H54 (cell line): Measurements from ENCODE around the gene SFPQ.

ENCODE experiments used
- DNase-seq: peaks from one replicate; pipeline ENCODE4 v3.0.0; 2011; ENCODE audit warnings: low spot score, mixed read lengths; ENCODE audit not compliant: insufficient read length
- FAIRE-seq: peaks from 3 replicates; lab custom pipeline; 2011; peaks lifted over from hg19 to GRCh38; lab: Jason Lieb, UNC
- POLR2A ChIP-seq: IDR thresholded peaks from 2 replicates; pipeline ENCODE4 v1.6.1; 2011; ENCODE audit warnings: low read depth, mild to moderate bottlenecking, low read length

Gene SFPQ

DNA sequence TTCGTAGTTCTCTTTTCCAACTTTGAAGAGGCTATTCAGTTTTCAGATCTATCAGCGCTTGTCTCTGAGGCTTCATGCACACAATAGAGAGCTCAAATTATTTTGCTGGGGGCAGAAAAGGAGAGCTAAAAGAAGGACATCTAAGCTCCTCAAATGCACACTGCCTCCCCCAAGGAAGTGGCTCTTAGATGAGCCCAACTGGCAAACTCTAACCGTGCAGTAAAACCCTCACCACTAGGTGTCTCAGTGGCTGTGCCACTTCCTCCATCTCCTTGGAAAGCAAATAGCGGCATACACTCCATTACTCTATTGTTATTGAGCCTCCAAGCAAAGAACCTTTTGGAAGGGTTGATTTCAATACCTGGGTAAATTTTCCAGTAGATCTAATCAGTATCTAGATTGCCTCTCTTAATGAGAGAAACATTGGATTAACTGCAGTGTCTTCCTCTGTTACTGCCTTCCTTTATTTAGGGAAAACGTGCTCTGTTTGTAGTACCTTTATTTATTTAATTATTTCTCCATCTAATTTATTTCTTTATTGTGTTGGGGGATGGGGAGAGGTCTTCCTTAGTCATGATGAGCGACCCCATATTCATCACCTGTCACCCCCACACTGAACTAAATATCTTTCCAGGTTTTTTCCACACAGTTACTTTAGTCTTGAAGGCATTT, 9.2 kb upstream of the SFPQ start:
- no peak for TF ChIP-seq POLR2A
- FAIRE-seq (peak; percentile 98), DNase-seq (peak; percentile 64)

DNA sequence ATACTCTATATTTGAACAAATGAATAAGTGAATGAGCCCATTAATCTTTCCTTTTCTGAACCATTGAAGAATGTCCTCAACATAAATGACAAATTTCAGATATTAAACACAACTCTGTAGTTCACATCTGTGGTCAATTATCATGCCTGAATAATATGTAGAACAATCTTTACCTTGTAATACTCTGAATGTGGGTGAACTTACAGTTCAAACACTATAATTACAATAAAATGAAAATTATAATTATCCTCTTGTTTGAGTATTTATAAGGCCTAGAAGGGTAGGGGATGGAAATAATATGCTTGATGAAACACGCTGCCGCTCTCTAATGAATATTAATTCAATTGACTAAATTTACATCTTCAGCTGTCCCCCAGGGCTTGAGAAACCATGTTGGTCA, 8.7 kb upstream of the SFPQ start:
- FAIRE-seq (no peak), DNase-seq (no peak)
- TF ChIP-seq POLR2A = no peak

DNA sequence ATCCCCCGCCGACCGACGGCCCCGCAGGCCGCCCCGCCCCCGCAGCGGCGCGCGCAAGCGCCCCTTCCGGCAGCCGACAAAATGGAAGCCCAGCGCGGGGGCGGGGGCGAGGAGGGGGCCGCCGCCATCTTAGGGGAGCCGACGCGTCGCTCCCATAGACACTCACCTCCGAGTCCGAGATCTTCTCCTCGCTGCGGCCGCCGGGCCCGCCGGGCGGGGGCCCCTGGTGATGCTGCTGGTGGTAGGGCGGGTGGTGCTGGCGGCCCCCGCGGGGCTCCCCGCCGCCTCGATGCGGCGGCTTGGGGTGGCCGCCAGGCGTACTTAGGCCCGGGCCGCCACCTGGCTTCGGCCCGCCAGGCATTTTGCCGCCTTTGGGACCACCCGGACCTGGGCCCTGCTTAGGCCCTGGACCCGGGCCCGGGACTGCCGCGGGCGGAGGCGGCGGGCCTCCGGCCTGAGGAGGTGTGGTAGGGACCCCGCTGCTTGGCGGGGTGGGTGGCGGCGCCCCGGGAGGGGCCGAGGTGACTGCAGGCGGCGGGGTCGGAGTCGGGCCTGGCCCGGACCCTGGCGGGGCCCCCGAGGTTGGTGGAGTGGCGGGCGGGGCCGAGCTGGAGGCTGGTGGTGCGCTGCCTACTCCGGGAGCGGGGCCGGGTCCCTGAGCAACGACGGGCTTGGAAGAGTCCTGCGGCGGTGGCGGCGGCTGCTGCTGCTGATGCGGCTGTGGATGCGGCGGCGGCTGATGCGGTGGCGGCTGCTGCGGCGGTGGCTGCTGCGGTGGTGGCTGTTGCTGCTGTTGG, 691 bp downstream of the SFPQ start:
- no peak for FAIRE-seq
- 0 out of 2 replicates have a peak, but pooled peaks have one; percentile 35 for TF ChIP-seq POLR2A
- DNase-seq = peak; percentile 38

DNA sequence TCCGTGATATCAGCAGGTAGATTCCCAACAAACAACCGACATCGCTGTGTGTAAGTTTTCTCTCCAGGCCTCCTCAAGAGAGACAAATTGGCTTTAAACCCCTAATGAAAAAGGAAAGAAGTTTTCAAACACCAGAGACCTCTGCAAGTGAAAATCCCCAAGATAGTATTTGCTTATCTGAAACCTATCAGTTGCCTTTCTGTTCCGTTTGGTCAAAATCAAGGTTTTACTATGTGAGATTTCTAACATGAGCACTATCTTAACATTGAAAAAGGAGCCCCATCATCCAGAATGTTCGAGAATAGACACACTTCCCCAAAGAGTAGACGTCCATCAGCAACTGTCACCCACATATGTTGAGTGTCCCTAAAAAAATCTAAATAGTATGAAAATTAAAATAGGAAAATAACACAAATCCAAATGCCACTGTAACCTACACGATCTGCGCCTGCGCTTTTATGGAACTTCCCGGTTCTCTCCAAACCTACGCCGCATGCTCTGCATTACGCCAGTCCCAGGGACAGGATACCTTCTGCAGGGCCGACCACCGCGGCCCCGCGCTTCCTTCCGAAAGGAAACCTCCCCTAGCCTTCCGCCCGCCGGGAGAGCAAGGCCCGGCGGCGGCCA, 1.4 kb downstream of the SFPQ start:
- no peak for FAIRE-seq
- no peak for TF ChIP-seq POLR2A
- DNase-seq = no peak

DNA sequence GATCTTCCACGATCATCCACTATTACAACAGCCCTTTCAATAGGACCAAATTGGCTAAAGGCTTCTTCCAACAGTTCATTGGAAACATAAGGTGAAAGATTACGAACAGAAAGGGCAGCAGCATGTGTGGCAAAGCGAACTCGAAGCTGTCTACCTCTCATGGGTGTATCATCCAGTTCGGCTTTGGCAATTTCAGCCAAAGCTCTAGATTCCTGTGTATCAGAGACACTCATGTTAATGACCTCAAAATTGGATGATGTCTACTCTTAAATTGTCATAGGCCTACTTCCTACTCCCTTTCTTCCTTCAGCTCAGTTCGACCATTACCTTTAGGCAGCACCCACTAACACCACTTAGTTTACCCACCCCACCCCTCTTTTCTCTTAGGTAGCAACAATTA, 2.2 kb downstream of the SFPQ start:
- FAIRE-seq (no peak), DNase-seq (no peak)
- TF ChIP-seq POLR2A = no peak

DNA sequence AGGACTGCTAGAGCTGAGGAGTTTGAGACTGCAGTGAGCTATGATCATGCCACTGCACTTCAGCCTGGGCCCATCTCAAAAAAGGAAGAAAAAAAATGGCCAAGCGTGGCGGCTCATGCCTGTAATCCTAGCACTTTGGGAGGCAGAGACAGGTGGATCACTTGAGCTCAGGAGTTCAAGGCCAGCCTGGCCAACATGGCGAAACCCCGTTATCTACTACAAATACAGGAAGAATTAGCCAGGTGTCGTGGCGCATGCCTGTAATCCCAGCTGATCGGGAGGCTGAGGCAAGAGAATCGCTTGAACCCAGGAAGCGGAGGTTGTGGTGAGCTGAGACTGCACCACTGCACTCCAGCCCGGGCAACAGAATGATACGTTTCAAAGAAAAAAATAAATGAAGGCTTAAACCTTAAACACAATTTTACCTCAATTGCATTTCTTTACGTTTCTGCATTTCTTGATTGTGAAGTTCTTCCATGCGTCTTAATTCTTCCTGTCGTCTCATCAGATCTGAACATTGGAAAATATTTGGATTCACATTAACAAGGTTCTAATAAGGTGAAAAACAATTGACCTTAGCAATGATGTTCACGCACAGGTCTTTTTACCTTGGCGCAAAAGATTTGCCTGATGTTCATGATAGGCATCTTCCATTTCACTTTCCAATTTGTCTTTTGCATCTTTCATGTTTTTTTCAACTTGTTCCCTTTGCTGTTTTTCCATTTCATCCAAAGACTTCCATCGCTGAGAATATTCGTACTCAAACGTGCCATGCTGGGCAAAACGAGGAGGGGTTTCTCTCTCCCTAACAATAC, 4.2 kb downstream of the SFPQ start:
- TF ChIP-seq POLR2A = no peak
- DNase-seq (no peak), FAIRE-seq (no peak)

DNA sequence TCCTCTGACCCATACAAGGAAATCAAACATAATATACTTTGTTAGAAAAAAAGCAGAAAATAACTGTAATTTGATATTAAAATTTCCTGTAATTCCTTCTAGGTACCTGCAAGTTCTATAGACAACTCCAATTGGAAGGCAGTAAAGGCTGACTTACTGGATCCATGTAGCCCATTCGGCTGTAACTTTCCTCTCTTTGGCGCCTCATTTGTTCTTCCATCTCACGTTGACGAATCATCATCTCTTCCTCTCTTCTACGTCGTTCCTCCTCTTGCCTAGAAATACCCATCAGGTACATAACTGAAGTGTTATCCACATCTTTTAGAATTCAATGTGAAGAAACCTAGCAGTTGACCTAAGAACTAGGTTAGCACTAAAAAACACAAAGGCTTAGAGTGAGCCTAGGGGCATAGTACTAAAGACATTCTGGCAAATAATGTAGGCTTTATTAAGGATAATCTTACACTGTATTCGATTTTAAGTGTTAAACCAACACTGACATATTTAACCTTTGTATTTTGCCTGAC, 5.1 kb downstream of the SFPQ start:
- TF ChIP-seq POLR2A = no peak
- DNase-seq (no peak), FAIRE-seq (no peak)

DNA sequence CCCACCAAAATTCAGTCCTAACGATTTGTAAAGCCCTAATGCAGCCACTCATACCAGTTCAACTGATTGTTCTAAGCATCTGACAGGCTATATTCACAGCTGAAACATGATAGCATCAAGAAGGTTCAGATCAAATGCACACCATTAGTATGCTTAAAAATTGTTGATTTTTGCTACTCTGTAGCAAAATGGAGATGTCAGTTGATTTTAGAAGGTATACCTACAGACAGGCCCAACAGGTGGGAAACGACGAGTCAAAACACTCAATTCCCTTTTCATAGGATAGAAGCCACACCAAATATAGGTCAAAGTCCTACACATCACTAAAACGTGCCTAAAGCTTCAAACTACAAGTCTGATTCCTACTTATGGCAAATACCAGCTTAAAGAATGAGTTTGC, 6.7 kb downstream of the SFPQ start:
- FAIRE-seq (no peak), DNase-seq (no peak)
- TF ChIP-seq POLR2A = no peak

DNA sequence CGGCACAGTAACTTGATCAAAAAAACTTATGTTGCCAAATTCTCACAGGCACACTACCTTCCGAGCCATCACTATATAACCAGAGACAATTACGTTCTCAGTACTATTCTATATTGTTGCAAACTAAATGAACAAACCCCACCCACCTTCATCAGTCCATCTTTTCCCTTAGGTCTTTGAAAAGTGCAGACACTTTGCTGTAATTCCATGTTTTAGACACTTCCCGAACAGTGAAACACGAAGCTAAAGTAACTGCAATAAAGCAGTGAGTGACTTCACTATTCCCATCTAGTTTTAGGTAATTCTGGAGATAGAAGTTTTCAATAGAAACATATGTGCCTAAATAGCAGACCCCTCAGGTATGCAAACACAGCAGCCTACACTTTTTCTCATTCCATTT, 7.7 kb downstream of the SFPQ start:
- no peak for FAIRE-seq
- DNase-seq = no peak
- TF ChIP-seq POLR2A = no peak

DNA sequence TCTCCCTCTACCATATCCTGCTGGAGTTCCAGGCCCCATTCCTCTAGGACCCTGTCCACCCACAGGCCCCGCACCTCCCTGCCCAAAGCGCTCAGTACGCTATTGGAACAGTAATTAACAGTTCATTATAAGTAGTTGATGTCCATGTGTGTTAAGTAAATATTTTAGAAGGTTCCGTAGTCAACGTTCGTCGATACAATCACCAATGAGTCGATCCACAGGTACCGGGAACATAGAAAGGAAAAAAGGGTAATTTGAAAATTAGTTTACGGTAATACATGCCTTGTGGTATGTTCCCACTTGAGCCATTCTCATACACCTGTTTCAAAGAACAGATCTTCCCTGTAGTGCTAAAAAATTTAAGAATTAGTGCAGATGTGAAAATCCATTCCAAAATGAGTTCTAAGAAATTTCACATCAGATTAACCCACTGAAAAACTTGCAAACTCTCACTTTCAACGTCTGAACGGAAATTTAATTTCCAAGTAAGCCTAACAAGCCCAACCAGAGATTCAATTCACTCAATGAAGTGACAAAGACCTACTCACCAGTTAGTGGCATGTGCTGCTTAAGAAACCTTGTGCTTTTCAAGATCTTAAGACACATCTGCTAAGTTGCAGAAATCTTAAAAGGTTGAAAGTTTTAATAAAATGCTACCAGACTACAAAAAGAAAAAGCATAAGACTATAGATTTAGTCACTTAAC, 8.3 kb downstream of the SFPQ start:
- no peak for TF ChIP-seq POLR2A
- no peak for DNase-seq
- FAIRE-seq = no peak

DNA sequence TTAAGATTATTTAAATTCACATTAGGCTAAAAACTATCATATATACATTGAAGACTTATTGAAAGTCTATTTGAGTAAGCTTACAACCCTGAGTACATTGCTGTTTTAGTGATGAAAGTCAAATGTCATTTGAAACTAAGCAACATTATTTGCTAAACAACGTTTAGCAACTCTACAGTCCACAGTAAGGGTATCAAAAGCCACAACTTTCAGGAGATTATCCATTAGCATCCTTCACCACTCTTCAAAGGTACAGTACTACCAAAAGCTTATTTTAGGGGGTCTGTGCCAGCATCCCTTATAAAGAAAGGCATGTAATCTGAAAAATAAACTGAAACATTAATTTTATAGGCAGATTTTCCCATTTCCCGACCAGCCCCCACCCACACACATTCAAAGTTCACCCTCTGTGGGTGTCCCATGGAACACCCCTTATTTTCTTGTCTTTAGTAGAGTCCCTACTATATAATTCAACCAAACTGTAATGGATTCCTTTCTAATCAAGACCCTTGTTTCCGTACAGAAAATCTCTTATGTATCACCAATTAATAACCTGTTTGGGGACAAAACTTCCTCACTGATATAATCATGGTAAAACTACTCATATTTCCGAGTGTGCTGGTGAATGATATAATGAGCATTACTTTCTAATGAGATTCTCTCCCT, 11.0 kb downstream of the SFPQ start:
- no peak for TF ChIP-seq POLR2A
- FAIRE-seq = no peak
- DNase-seq = no peak

DNA sequence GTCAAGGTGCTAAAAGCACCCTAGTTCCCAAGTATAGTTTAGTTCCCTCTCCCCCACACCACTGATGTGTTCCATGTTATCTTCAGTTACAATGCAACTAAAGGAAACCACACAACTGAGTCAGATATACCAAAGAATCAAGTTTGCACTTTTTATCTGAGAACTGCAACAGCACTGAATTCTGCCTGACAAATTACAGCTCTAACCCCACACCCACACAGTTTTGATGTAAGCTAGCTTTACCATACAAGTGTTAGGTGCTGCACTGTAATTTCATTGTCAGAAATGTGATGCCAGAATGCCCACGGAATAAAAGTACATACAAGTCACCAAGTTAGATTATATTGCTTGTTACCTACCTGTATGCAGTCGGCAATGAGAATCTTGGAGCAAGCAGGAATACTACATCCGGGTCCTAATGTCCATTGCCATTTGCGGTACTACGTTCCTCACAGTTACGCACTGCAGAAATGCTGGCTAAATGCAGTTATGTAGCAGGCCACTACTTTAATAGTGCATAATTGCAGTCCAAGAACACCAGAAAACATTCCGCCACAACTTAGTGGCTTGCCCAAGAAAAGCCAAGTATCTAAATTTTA, 12.1 kb downstream of the SFPQ start:
- no peak for TF ChIP-seq POLR2A
- peak; percentile 77 for FAIRE-seq
- no peak for DNase-seq

DNA sequence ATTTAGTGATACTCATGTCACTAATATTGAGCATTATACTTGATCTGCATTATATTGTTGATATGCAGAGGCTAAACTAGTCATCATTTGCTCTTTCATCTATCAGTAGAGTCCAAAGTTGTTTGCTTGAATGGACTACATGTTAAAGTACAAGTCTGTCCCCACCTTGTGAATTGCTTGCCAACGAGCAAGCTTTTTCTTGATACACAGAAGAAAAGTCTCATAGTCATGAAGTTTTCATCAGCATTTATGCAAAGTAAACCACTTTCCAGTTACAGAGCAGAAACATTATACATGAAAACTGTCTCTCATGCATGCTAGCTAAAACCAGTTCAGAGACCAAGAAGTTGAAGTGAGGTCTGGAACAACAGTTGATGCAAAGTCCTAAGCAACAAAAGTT, 13.0 kb downstream of the SFPQ start:
- FAIRE-seq = no peak
- TF ChIP-seq POLR2A = no peak

More for the DNA sequence above, 13.0 kb downstream of the SFPQ start:
- no peak for DNase-seq
